Stimulated activated CD8-positive, alpha-beta memory T cell treated with anti-CD3 and anti-CD28 coated beads, Interleukin-7, amount 100 ng/mL, for 24 hours (primary cell): Measurements from ENCODE around the gene GTF3C4.

ENCODE experiments used
- DNase-seq: peaks from one replicate; pipeline ENCODE4 v3.0.0-alpha.2; 2020; ENCODE audit warnings: low read depth

Gene GTF3C4, protein sequence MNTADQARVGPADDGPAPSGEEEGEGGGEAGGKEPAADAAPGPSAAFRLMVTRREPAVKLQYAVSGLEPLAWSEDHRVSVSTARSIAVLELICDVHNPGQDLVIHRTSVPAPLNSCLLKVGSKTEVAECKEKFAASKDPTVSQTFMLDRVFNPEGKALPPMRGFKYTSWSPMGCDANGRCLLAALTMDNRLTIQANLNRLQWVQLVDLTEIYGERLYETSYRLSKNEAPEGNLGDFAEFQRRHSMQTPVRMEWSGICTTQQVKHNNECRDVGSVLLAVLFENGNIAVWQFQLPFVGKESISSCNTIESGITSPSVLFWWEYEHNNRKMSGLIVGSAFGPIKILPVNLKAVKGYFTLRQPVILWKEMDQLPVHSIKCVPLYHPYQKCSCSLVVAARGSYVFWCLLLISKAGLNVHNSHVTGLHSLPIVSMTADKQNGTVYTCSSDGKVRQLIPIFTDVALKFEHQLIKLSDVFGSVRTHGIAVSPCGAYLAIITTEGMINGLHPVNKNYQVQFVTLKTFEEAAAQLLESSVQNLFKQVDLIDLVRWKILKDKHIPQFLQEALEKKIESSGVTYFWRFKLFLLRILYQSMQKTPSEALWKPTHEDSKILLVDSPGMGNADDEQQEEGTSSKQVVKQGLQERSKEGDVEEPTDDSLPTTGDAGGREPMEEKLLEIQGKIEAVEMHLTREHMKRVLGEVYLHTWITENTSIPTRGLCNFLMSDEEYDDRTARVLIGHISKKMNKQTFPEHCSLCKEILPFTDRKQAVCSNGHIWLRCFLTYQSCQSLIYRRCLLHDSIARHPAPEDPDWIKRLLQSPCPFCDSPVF

DNA sequence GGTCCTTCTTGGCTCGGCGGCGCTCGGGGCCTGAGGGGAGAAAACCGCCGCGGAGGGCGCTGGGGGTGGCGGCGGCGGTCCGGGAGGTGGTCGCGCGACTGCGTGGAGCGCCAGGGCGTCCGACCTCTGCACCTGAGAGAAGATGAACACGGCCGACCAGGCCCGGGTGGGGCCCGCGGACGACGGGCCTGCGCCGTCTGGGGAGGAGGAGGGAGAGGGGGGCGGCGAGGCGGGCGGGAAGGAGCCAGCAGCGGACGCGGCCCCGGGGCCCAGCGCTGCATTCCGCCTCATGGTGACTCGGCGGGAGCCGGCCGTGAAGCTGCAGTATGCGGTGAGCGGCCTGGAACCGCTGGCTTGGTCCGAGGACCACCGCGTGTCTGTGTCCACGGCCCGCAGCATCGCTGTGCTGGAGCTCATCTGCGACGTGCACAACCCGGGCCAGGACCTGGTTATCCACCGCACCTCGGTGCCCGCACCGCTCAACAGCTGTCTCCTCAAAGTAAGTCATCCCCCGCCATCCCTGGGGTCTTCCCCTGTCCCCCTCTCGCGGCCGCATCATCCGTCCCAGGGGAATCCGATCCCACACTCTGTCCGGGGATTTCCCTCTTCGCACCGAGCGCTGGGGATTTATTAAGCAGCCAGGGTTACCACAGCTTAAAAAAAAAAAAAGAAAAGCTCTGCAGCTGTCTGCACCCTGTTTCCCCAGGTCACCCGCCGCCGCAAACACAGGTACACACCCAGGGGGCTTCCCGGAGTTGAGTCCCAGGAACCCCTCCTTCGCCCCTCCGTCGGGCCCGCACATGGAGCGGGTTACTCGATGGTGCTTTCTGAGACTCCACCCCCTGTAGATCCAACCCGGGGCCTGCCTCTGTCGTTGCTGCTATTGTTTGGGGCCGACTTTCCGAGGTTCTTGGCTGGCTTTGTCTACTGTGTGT, at the start of gene GTF3C4:
Gene GTF3C4 (plus strand): TSS at position 8 of the 935 bp plus-strand sequence. CDS start 135 bp downstream, at position 143.
- peak; percentile 64 for DNase-seq

DNA sequence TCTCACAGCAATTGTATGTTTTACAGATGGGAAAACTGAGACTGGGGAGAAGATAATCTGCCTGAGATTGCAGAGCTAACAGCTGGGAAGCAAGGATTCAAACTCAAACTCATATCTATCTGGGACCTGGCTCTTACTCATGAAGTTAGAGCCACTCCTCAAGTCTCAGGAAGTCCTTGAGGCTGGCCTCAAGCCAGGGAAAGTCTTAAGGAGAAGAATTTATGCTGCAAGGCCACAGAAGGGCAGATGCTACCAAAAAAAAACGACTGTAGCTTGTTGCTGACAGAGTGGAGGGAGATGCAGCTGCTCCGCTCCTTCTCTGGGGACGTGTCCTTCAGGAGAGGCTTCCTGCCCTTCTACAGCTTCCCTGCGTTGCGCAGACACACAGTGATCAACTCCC, 48.1 kb upstream of the GTF3C4 start:
- DNase-seq: no peak

DNA sequence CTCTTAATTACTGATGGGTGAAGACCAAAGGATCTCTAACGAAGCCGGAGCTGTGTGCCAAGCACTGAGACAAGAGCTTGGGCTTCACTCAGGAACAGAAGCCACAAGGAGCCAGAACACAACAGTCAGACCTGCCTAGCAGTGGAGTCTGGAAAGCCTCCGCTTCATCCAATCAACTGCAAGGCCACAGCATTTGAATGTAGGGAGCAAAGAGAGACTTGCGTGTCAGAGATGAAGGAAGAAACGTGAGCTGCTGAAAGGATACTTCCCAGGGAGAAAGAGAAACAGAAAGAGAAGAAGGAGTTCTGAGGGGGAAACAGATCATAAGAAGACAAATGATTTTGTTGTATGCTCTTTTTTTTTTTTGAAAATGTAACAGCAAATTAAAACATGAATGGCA, 44.0 kb upstream of the GTF3C4 start:
- no peak for DNase-seq

DNA sequence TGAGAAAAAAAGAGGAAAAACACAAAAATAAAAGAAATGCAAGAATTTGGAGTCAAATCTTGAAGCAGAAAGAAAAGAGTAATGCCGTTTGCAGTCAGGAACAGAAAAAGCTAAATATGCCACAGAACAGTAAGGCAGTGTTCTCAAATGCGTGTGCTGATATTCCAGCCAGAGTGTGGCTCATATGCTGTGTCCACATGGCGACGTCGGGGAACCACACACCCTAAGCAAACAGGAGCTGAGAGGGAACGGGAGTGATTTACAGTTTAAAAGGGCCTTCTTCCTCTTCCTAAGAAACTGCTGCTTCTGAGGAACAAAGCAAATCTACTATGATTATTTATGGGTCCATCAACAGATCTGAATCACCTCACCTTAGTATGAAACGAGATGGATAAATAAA, 43.2 kb upstream of the GTF3C4 start:
- DNase-seq: no peak

DNA sequence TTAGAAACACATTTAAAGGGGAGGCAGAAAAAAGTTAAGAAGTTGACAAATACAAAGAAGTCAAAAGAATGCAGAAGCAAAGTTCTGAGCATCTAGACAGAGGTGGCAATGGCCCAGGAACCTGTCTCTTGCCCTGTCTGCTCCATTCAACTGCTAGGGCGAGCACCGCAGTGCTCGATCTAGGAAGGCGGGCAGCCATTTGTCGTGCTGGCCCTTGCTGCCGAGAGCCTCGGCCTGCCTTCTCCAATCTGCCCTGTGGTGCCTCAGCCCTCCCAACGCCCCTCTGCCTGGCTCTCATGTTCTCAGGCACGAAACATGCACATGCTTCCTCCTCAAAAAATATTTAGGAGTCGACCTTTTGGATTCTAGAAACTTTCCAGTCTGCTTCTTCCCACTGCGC, 42.7 kb upstream of the GTF3C4 start:
- DNase-seq: no peak

DNA sequence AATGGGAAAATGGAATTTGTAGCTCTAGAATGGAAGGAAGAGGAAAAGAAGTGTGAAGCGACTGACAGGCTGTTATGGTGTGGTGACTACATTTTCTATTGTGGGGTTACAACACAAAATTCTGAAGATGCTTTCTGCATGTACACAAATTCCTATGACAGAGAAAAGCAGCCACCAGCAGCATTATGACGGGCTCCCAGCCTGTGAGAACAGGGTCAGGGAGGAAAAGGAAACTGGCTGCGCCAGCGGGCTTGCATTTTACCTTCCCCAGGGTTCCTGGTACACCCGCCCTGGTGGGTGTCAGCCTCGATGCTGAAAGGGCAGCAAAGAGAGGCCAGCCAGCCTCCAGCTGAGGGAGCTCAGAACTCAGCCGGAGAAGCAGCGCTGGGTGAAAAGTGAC, 41.5 kb upstream of the GTF3C4 start:
- DNase-seq: no peak

DNA sequence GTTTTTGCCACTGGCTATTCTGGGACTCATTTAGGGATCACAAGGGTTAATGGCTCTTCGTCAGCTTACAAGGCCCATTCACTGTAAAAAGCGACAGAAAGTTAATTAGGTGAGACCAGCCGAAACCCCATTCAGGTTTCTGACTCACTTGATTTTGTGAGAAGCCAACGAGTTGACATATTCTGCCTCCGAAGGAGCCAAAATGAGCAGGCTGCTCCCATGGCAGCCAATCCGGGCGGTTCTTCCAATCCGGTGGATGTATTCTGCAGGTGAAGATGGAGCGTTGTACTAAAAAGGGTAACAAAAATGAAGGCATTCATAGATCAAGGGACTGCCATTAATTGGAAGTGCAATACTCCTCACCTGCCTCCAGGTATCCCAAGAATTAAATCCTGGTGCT, 40.1 kb upstream of the GTF3C4 start:
- DNase-seq: no peak

DNA sequence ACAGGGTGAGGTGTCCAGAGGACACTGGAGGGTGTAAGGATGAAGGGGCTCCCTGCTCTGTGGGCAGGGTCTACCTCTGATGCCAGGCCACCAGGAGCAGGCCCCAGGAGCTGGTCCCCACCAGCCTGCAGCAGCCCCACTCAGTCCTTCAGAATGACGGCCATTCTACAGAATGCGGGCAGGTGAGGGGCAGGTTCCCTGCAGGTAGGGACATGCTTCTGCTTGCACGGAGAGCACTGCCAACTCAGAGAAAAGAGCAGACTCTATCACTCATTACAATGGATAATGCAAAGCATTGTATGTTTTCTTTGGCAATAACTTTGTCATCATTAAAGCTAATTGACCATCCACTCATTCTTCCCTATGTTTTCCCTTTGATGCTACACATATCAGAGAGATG, 39.5 kb upstream of the GTF3C4 start:
- no peak for DNase-seq

DNA sequence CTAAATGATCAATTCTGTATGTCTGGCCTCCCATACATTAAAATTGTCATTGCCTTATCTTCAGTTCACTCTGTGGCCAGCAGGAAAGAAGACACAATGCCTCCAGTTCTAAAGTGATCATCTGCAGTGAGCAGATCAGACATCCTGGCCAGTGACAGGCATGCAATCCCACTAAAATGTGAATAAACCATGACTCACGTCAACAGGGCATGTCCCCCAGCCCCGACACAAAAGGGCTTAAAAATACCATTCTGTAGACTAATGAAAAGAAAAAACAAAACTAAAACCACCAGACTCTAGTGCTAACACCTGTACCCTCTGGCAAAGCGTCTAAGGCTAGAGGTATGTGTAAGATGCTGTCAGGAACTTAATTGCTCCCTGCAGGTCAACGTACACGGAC, 39.0 kb upstream of the GTF3C4 start:
- no peak for DNase-seq

DNA sequence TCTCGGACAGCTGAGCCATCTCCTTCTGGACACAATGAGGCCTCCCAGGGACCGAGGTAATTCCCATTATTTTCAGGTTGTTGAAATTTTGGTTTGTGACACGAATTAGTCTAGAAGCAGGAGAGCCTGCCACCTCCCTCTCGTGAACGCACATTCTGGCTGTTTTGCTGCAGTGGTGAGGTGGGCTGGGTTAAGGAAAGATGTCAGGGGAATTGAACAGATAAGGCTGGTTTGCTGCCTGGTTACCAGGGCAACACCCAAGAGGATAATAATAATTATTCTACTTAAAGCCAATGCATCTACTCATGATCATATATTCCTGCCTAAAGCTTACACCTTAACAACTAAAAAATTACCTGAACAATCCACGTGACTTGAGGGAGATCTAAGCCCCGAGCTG, 38.6 kb upstream of the GTF3C4 start:
- no peak for DNase-seq

DNA sequence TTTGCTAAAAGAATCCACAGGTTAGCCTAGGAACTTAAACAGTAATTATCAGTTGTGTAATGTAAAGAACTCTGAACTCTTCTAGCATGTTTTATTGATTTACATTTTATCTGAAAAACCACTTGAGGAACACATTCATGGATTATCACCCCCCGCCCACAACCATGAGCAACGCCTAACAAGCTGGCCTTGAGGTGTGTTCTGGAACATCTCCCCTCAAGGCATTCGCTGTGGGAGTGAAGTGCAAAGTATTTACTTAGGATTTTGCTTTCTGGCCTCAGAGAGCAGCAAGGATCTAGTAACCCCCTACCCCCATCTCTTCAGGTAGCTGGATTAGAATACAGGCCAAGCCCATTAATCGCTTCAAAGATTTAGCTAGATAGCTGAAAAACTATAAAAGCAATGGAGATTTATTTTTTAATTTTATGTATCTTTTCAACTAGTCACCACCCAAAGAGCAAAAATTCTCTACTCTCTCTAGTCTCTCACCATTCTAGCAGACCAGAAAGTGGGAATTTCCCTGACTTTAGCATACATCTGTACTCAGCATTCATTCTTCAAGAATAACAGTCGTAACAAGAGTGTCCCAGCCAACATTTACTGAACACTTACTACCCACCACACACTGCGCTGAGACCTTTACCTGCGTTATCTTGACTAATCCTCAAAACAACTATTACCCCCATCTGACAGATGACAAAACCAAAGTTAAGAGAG, 37.7 kb upstream of the GTF3C4 start:
- DNase-seq: no peak

DNA sequence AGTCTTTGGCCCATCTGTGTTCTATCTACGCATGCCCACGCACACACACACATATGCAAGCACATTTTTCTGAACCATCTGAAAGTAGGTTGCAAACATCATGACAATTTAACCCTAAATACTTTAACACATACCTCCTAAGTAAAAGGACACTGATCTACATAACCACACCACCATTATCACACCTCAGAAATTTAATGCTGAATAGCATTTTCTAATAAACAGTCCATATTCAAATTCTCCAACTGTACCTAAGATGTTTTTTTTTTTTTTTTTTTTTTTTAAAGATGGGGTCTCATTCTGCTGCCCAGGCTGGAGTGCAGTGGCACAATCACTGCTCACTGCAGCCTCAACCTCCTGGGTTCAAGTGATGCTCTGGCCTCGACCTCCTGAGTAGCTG, 35.9 kb upstream of the GTF3C4 start:
- DNase-seq: no peak

DNA sequence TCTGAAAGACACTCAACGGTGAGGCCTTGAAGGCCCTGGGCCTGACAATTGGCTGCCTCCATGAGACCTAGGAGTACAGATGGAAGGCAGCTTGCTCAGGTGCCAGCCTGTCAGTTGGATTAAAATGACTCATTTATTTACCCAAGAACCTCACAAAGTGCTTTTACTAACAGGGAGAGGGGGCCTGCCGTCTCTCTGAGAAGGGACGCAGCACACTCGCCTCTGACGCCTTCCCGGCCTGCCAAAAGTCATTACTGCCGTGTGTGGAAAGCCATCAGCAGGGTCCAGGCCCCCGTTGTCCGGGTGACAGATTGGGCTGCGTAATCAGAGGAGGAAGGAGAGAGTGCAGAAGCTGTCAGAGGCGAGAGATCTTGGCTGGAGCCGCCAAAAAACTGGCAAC, 32.9 kb upstream of the GTF3C4 start:
- DNase-seq: no peak

DNA sequence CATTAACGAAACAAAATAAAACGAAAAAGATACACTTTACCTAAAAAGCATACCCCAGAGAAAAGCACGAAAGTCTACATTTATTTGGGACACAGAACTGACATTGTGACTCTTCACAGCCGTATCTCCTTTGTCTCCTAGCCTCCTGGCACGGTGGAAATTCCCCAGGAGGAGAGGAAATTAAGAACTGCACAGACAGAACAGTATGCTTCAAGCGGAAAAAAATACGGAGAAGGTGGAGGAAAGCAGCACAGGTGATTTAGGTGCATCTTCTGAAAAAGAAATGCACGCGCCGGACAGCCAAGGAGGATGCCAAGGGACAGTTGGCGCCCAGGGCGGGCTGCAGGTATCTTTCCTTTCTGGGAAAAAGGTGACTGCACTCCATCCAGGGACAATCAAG, 32.5 kb upstream of the GTF3C4 start:
- DNase-seq: no peak

DNA sequence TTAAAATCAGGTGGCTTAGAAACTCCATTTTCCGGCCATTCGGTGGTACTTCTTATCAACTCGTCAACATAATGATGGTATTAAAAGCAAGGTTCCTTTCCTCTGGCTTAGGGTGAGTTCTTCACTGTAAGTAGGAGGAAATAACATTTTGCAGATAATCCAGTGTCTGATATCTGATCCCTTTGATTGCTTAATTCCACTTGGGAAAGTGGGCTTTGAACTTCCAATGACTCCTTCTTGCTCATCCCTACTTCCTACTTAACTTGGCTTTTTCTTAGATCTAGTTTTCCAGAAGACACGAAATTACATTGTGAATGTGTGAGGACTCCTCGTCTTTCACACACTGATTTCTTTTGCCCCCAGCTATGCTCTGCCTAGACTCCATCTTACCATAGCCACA, 32.0 kb upstream of the GTF3C4 start:
- DNase-seq: no peak

DNA sequence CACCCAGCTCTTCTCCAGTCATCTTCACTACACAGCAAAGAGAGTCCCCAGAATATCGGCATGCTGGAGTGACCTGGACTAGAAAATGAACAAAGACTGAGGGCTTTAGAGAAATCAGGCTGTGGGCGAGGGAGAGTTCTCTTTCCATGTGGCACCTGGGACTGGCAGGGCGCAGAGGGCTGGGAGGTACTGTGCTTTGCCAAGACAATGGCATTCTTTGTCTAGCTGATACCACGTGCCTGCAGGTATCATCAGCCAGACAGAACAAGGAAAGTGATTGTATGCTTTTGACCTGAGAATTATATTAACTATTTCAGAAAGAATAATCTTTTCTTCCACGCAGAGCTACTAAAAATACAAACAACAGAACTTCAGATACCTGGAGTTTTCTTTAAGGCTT, 30.9 kb upstream of the GTF3C4 start:
- no peak for DNase-seq

DNA sequence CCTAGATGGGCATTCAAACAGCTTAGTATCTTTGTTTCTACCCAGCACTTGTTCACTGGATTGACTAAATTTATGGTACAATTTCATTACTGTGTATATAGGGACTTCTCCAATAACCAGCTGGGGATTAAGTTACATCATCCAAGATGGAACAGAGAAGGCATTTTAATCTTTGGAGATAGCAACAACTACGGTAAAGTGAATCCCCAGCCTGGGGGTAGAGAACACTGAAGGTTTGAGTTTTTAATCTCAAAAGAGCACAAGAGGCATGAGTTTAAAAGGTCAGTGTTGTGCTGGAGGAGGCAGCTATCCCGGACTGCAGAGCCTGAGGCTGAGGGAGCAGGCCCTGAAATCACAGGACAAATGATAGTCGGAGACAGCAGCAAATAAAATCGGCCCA, 29.0 kb upstream of the GTF3C4 start:
- no peak for DNase-seq

DNA sequence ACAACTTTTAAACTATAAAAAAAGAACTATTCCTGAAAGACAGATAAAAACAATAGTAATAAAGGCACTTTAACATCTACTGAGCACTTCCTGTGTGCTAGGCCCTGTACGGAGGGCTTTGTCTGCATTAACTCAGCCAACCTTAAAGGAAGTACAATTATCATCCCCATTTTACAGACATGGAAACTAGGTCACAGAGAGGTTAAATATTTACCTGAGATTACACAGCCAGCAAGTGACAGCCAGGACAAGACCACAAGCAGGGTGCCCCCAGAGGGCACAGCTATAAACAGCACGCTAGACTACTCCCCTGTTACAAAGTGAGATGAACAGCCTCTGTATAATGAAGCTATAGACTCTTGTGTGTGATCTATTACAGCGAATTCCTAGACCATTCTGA, 26.0 kb upstream of the GTF3C4 start:
- no peak for DNase-seq

DNA sequence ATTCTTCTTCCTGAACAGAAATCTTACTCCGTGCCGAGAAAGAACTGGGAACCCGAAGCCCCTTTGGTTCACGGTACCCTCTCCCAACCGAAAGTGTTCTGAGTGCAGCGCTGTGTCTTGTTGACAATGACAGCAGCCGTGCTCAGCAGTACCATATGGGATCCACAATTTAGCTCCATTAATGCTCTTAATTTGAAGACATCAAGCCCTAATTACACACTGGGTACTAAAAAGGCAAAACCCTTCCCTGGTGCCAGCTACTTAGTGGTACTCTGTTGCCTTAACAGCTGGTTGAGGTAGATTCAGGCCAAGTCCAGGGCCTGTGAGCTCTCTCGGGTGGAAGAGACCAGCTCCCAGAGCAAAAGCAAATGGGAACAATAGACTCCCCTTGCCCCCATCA, 25.0 kb upstream of the GTF3C4 start:
- DNase-seq: no peak

DNA sequence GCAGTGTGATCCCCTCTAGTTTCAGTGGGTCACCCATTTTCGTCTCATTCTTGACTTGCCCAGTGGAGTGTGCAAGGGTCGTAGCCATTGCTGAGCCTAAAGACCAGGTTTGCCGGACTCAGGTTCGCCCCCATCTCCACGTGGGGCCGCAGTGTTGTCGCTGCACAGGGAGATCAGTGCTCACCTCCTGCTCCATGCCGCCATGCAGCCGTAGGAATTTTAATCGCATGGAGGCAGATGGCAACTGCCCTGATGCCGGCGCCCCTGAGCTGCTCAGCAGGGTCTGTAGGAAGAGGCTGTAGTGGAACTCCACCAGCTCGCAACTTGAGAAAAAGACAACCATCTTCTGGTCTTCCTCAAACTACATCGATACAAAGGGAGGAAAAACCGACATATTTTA, 24.6 kb upstream of the GTF3C4 start:
- no peak for DNase-seq

DNA sequence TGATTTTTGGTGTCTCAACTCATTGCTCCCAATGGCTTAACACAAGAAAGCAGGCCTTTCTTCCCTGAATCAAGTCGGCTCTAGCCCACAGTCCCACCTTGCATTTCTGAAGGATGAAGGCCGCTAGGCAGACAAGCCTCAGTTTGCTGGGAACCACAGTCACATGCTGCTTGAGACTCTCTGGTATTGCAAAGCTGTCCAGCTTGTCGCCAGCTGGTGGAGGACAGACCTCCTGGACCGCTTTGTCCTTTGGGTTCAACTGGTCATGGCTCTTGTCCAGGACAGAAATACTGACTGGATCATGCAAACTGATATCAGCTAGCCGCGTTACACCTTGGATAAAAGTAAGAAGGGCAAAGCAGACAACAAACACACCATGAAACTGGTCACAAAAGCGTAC, 23.5 kb upstream of the GTF3C4 start:
- no peak for DNase-seq

DNA sequence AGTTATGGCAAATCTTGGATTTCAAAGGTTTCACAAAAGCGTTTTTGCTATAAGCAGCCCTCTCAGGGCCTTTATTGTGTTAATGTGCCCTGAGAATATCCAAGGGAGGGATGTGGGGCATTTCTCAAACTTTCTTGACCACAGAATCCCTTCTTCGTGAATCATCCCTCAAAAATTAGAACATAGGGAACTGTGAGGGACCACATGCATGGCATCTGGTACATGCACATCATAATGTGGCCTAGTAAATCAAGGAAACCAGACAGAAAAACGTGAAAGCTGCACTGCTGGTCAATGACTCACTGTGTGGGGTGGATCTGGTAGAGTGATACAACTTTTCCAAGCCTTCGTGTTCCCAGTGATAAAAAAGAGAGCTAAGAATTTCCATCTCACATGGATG, 22.9 kb upstream of the GTF3C4 start:
- DNase-seq: no peak
